Right cardiac atrium (tissue), 5 donors: Measurements from ENCODE around the gene ECI1. TPM values are rescaled to one million over a fixed set of nuclear protein-coding genes. Genes with fewer than 3 reads are reported as not detected.
A peak's percentile ranks its signal among the peaks of the same experiment; 100 is the strongest.
"Not testable (repeated sequence)": the region's sequence is repeated elsewhere in the genome, so short reads cannot be mapped to it uniquely, and the experiment has no call there.

Experiments used
- ATAC-seq, 2 donors: fragments of 200-7000 bp; cut with Tn5 transposase; one replicate each; pipeline versions ENCODE4 v1.8.0 to v1.9.1; 2020; ENCODE audit warnings: moderate library complexity in 2 of 2, mild to moderate bottlenecking in 1 of 2
- DNase-seq, 3 donors: peaks; one replicate each; pipeline ENCODE4 v3.0.0-alpha.2; 2020
- H3K27ac ChIP-seq: one replicate; pipeline ENCODE4 v1.5.1; 2013; ENCODE audit warnings: mild to moderate bottlenecking, low read length, control low read depth, moderate library complexity
- H3K27me3 ChIP-seq: one replicate; pipeline ENCODE4 v1.6.1; 2013; ENCODE audit not compliant: control insufficient read depth, insufficient read depth
- H3K4me1 ChIP-seq: one replicate; pipeline ENCODE4 v1.6.1; 2013; ENCODE audit warnings: low read length; ENCODE audit not compliant: control insufficient read depth, insufficient read depth
- H3K4me3 ChIP-seq: one replicate; pipeline ENCODE4 v1.5.1; 2013; ENCODE audit warnings: low read length, control low read depth
- H3K9me3 ChIP-seq: one replicate; pipeline ENCODE4 v1.6.1; 2013; ENCODE audit warnings: low read length; ENCODE audit not compliant: control insufficient read depth
- WGBS: extraction: QIAGEN DNeasy Blood & Tissue Kit; methylation state at CpG from one replicate; pipeline ENCODE4 v1.1.7; 2013; 5-methylcytosine and 5-hydroxymethylcytosine counted together
- intact Hi-C, 4 donors: fragments of 100-400 bp; cut with DNase I; formaldehyde crosslinking; loops; one replicate each; pipeline versions ENCODE4 v1.11.0 to v1.14.0; 2022 to 2023
- polyA plus RNA-seq: library from polyadenylated mRNA; stranded (reverse); fragments of 200-250 nt; gene quantifications from one replicate; pipeline ENCODE4 v1.2.3, GENCODE V29; 2013
- total RNA-seq, 4 donors: library from RNA; stranded (reverse); fragmentation: NEBNext Ultra II Directional; extraction: Animal tissue kit (Norgen Biotek cat#: 25700); gene quantifications; one replicate each; pipeline ENCODE4 v1.2.1, GENCODE V29; 2021
- donor health status: healthy with polysubstance abuse.
- donor health status: DM: no; HTN: yes; CAD: no.
- donor health status: DM: no; HTN: no; CAD: no.
- donor health status: DM: no; HTN: yes; CAD: no; lungs with severe emphysema.
- donor health status: DM: yes; HTN: yes; CAD: no.

Gene ECI1
- total and polyA plus RNA-seq, 5 donors: 110 to 166 (median 126) TPM

- Histone ChIP-seq H3K9me3 (no peaks in the 10 kb centered on the region), H3K27me3 (no peaks in the 10 kb centered on the region), H3K4me1 (peaks cover 14% of the 10 kb centered on the region), H3K27ac (no peak overlapping the region), H3K4me3 (no peak overlapping the region)
- DNase-seq (peak in 1 of 3 donors; percentile 41), ATAC-seq (no peak)
- WGBS: 87% methylated on average over 9 of the region's 9 CpGs
- intact Hi-C loops: loop anchor here in 1 of 4 donors (10.0 kb wide), 1 partner anchor 53 kb away; the partner anchor contains the start of gene TRAF7
Observed at GRCh38 chr16:2207872-2208271, 43.5 kb downstream of the ECI1 start.

- no peaks in the 10 kb centered on the region for H3K9me3 ChIP-seq
- H3K27me3 ChIP-seq: no peaks in the 10 kb centered on the region
- DNase-seq (peak in 2 of 3 donors; percentile 64 to 67), ATAC-seq (no peak)
- intact Hi-C loops: loop anchor here in 1 of 4 donors (10.0 kb wide), 1 partner anchor 52 kb away; the partner anchor contains the start of gene TRAF7
- no peak overlapping the region for H3K27ac ChIP-seq
- 91% methylated on average over 23 of the region's 23 CpGs for WGBS
- H3K4me3 ChIP-seq: no peak overlapping the region
- H3K4me1 ChIP-seq: peaks cover 11% of the 10 kb centered on the region
Observed at GRCh38 chr16:2206780-2207433, 44.5 kb downstream of the ECI1 start.

- H3K9me3 ChIP-seq: no peaks in the 10 kb centered on the region
- DNase-seq: peak in 1 of 3 donors; percentile 65
- intact Hi-C loops: loop anchor here in 1 of 4 donors (10.0 kb wide), 1 partner anchor 52 kb away; the partner anchor contains the start of gene TRAF7
- 81% methylated on average over 18 of the region's 18 CpGs for WGBS
- no peak overlapping the region for H3K4me3 ChIP-seq
- ATAC-seq: no peak
- no peak overlapping the region for H3K27ac ChIP-seq
- H3K27me3 ChIP-seq: no peaks in the 10 kb centered on the region
- H3K4me1 ChIP-seq: peaks cover 7% of the 10 kb centered on the region
Observed at GRCh38 chr16:2206420-2206779, 45.0 kb downstream of the ECI1 start.

GRCh38 chr16:2205967-2206313, 45.4 kb downstream of the ECI1 start:
- no peaks in the 10 kb centered on the region for H3K27me3 ChIP-seq
- DNase-seq: peak in 1 of 3 donors; percentile 80
- H3K4me1 ChIP-seq: peaks cover 7% of the 10 kb centered on the region
- ATAC-seq: peak; percentile 11 to 16
- H3K27ac ChIP-seq: peak overlapping the region; percentile 28
- 5% methylated on average over 16 of the region's 16 CpGs for WGBS
- intact Hi-C loops: loop anchor here in 1 of 4 donors (10.0 kb wide), 1 partner anchor 51 kb away; the partner anchor contains the start of gene TRAF7
- peak overlapping the region; percentile 77 for H3K4me3 ChIP-seq
- H3K9me3 ChIP-seq: no peaks in the 10 kb centered on the region

- Histone ChIP-seq H3K9me3 (no peaks in the 10 kb centered on the region), H3K27me3 (no peaks in the 10 kb centered on the region), H3K4me3 (peak within 1 kb of the TSS; percentile 77), H3K4me1 (peaks cover 7% of the 10 kb centered on the region), H3K27ac (peak within 1 kb of the TSS; percentile 99)
- under 1% methylated on average over 93 of the region's 93 CpGs for WGBS
- peak; percentile 84 to 85 for ATAC-seq
- intact Hi-C loops: loop anchor here in 1 of 4 donors (10.0 kb wide), 1 partner anchor 51 kb away; the partner anchor contains the start of gene TRAF7
- DNase-seq: peak; percentile 89 to 96 (median 96)
Observed at GRCh38 chr16:2205104-2205966, 46.1 kb downstream of the ECI1 start, which contains the start of gene MLST8. TSS of gene MLST8 (plus strand) at chr16:2205454. CDS start at chr16:2206086, 632 bp downstream.

- Histone ChIP-seq H3K27ac (peak overlapping the region; percentile 99), H3K9me3 (no peaks in the 10 kb centered on the region), H3K4me3 (peak overlapping the region; percentile 77), H3K4me1 (peaks cover 7% of the 10 kb centered on the region), H3K27me3 (no peaks in the 10 kb centered on the region)
- WGBS: 76% methylated on average over 13 of the region's 13 CpGs
- ATAC-seq (peak in 1 of 2 donors; percentile 1), DNase-seq (no peak)
- intact Hi-C loops: loop anchor here in 1 of 4 donors (10.0 kb wide), 1 partner anchor 50 kb away; the partner anchor contains the start of gene TRAF7
Observed at GRCh38 chr16:2204416-2205103, 46.8 kb downstream of the ECI1 start.

GRCh38 chr16:2203119-2203688, 48.2 kb downstream of the ECI1 start:
- H3K27me3 ChIP-seq, H3K27ac ChIP-seq, H3K4me3 ChIP-seq, ATAC-seq, H3K4me1 ChIP-seq, H3K9me3 ChIP-seq, DNase-seq: not testable (repeated sequence)
- intact Hi-C loops: loop anchor here in 1 of 4 donors (10.0 kb wide), 1 partner anchor 48 kb away; the partner anchor contains the start of gene TRAF7
- 93% methylated on average over 8 of the region's 8 CpGs for WGBS

GRCh38 chr16:2200313-2200712, 51.1 kb downstream of the ECI1 start:
- H3K27me3 ChIP-seq: no peaks in the 10 kb centered on the region
- H3K4me3 ChIP-seq: no peak overlapping the region
- H3K27ac ChIP-seq: no peak overlapping the region
- ATAC-seq: no peak
- peaks cover 4% of the 10 kb centered on the region for H3K4me1 ChIP-seq
- intact Hi-C loops: loop anchor here in 1 of 4 donors (10.0 kb wide), 1 partner anchor 46 kb away; the partner anchor contains the start of gene TRAF7
- 86% methylated on average over 6 of the region's 6 CpGs for WGBS
- DNase-seq: no peak
- H3K9me3 ChIP-seq: no peaks in the 10 kb centered on the region

GRCh38 chr16:2199621-2200139, 51.7 kb downstream of the ECI1 start:
- WGBS: 68% methylated on average over 14 of the region's 14 CpGs
- Histone ChIP-seq H3K4me1 (peaks cover 3% of the 10 kb centered on the region), H3K27me3 (no peaks in the 10 kb centered on the region), H3K27ac (no peak overlapping the region), H3K9me3 (no peaks in the 10 kb centered on the region), H3K4me3 (no peak overlapping the region)
- intact Hi-C loops: loop anchor here in 1 of 4 donors (10.0 kb wide), 1 partner anchor 45 kb away; the partner anchor contains the start of gene TRAF7
- no peak for DNase-seq
- no peak for ATAC-seq

GRCh38 chr16:2199095-2199494, 52.3 kb downstream of the ECI1 start:
- H3K27ac ChIP-seq: no peak overlapping the region
- no peaks in the 10 kb centered on the region for H3K4me1 ChIP-seq
- no peak overlapping the region for H3K4me3 ChIP-seq
- 76% methylated on average over 5 of the region's 5 CpGs for WGBS
- no peaks in the 10 kb centered on the region for H3K9me3 ChIP-seq
- no peaks in the 10 kb centered on the region for H3K27me3 ChIP-seq
- intact Hi-C loops: no loop called here
- DNase-seq (no peak), ATAC-seq (no peak)
